GM06990 (cell line): ENCODE results near the gene APBA3.

Experiments used
- DNase-seq: peaks from one replicate; pipeline ENCODE4 v3.0.0-alpha.2; 2011; ENCODE audit not compliant: insufficient read length; ENCODE audit errors: extremely low read depth
- H3K27me3 ChIP-seq: replicated peaks from 2 replicates; pipeline ENCODE4 v1.6.0; 2011; ENCODE audit warnings: low read length; ENCODE audit not compliant: control insufficient read depth, insufficient read depth
- H3K36me3 ChIP-seq: 2 replicates; pipeline ENCODE4 v1.5.1; 2011; ENCODE audit warnings: low read length; ENCODE audit not compliant: control insufficient read depth, insufficient read depth
- H3K4me3 ChIP-seq: replicated peaks from 2 replicates; pipeline ENCODE4 v1.5.1; 2011; ENCODE audit warnings: low read depth, mild to moderate bottlenecking, control low read depth, low read length
- CTCF ChIP-seq: IDR thresholded peaks from 2 replicates; pipeline ENCODE4 v1.5.1; 2011; ENCODE audit warnings: low read length, control low read depth, mild to moderate bottlenecking, inconsistent platforms; ENCODE audit not compliant: insufficient read depth, poor library complexity, severe bottlenecking

The APBA3 gene

GRCh38 chr19:3780786-3781304 lies 19.4 kb upstream of the APBA3 start:
- no peak for DNase-seq
- no peaks in the 10 kb centered on the region for H3K36me3 ChIP-seq
- TF ChIP-seq CTCF = no peak
- no peak overlapping the region for H3K4me3 ChIP-seq
- H3K27me3 ChIP-seq = no peaks in the 10 kb centered on the region

- no peak overlapping the region for H3K4me3 ChIP-seq
- no peaks in the 10 kb centered on the region for H3K36me3 ChIP-seq
- H3K27me3 ChIP-seq = no peaks in the 10 kb centered on the region
- no peak for DNase-seq
- TF ChIP-seq CTCF = no peak
Observed at GRCh38 chr19:3778899-3779723, 17.6 kb upstream of the APBA3 start.

GRCh38 chr19:3778104-3778867 lies 16.8 kb upstream of the APBA3 start:
- no peak for DNase-seq
- no peaks in the 10 kb centered on the region for H3K36me3 ChIP-seq
- no peaks in the 10 kb centered on the region for H3K27me3 ChIP-seq
- H3K4me3 ChIP-seq = no peak overlapping the region
- TF ChIP-seq CTCF = no peak

- DNase-seq = no peak
- no peaks in the 10 kb centered on the region for H3K27me3 ChIP-seq
- no peak for TF ChIP-seq CTCF
- no peak overlapping the region for H3K4me3 ChIP-seq
- no peaks in the 10 kb centered on the region for H3K36me3 ChIP-seq
Observed at GRCh38 chr19:3776479-3777040, 15.1 kb upstream of the APBA3 start.

GRCh38 chr19:3775831-3776230 lies 14.3 kb upstream of the APBA3 start:
- DNase-seq = no peak
- H3K36me3 ChIP-seq = no peaks in the 10 kb centered on the region

More at GRCh38 chr19:3775831-3776230, 14.3 kb upstream of the APBA3 start:
- no peak for TF ChIP-seq CTCF
- H3K4me3 ChIP-seq = no peak overlapping the region
- no peaks in the 10 kb centered on the region for H3K27me3 ChIP-seq
